B cell (primary cell): ENCODE data around the gene EXD2. TPM values are rescaled to one million over a fixed set of nuclear protein-coding genes. Genes with fewer than 3 reads are reported as not detected.

Experiments
- ATAC-seq: fragments of 200-7000 bp; cut with Tn5 transposase; one replicate; pipeline ENCODE4 v1.10.0; 2021; ENCODE audit warnings: low read depth, mild to moderate bottlenecking, moderate number of reproducible peaks, moderate library complexity
- CTCF ChIA-PET: fragments of 350-600 bp; sonication (Branson Sonifier 250); formaldehyde crosslinking; loops from one replicate; lab custom pipeline; 2021; ENCODE audit warnings: antibody characterized with exemption, inconsistent platforms; lab: Charles Lee
- POLR2A ChIA-PET: fragments of 350-600 bp; sonication (Branson Sonifier 250); formaldehyde crosslinking; loops from one replicate; lab custom pipeline; 2021; ENCODE audit warnings: antibody characterized with exemption; lab: Charles Lee
- DNase-seq: peaks from one replicate; pipeline ENCODE4 v3.0.0; 2013
- H2AFZ ChIP-seq: 2 replicates; pipeline ENCODE4 v1.6.1; 2012; ENCODE audit warnings: mild to moderate bottlenecking, low read depth, low read length; ENCODE audit not compliant: insufficient read depth, poor library complexity, severe bottlenecking
- H3K27ac ChIP-seq, 2 donors: 1 replicate in 1 of 2; 2 replicates in 1 of 2; pipeline ENCODE4 v1.5.1; 2012 to 2013; ENCODE audit warnings: low read length in 2 of 2, mild to moderate bottlenecking in 2 of 2, moderate library complexity in 1 of 2
- H3K27me3 ChIP-seq, 4 experiments: fragments of 200-600 bp in 1 of 4; sonication (generic) in 1 of 4; replicated peaks in 1 of 4; 1 replicate in 2 of 4; 2 replicates in 2 of 4; pipeline versions ENCODE4 v1.6.1 to v1.7.0; 2013 to 2016; ENCODE audit warnings: low read length in 3 of 4, mild to moderate bottlenecking in 2 of 4, mixed read lengths in 1 of 4, moderate library complexity in 1 of 4; ENCODE audit not compliant: insufficient read depth in 4 of 4, control insufficient read depth in 3 of 4; ENCODE audit errors: control extremely low read depth in 1 of 4
- H3K36me3 ChIP-seq, 2 experiments: replicated peaks in 1 of 2; 1 replicate in 1 of 2; 2 replicates in 1 of 2; pipeline versions ENCODE4 v1.6.1 to v1.7.1; 2013; ENCODE audit warnings: low read length in 1 of 2; ENCODE audit not compliant: insufficient read depth in 2 of 2, control insufficient read depth in 1 of 2; ENCODE audit errors: control extremely low read depth in 1 of 2, extremely low read depth in 1 of 2
- H3K4me1 ChIP-seq, 2 donors: fragments of 200-600 bp in 1 of 2; sonication (generic) in 1 of 2; 1 replicate in 1 of 2; 2 replicates in 1 of 2; pipeline versions ENCODE4 v1.5.1 to v1.6.1; 2013 to 2017; ENCODE audit warnings: low read length in 2 of 2; ENCODE audit not compliant: control insufficient read depth in 2 of 2, insufficient read depth in 2 of 2
- H3K4me2 ChIP-seq: replicated peaks from 2 replicates; pipeline ENCODE3; 2012; ENCODE audit warnings: mild to moderate bottlenecking, low read depth, low read length; ENCODE audit not compliant: poor library complexity, severe bottlenecking
- H3K4me3 ChIP-seq, 5 experiments: fragments of 200-600 bp in 1 of 5; sonication (generic) in 1 of 5; 1 replicate in 3 of 5; 2 replicates in 2 of 5; pipeline versions ENCODE4 v1.5.1 to v1.7.0; 2011 to 2016; ENCODE audit warnings: low read length in 4 of 5, mild to moderate bottlenecking in 4 of 5, low read depth in 2 of 5, control low read depth in 1 of 5, moderate library complexity in 1 of 5; ENCODE audit not compliant: insufficient read depth in 1 of 5; ENCODE audit errors: control extremely low read depth in 1 of 5, extremely low read depth in 1 of 5
- H3K79me2 ChIP-seq: fragments of 200-600 bp; sonication (generic); one replicate; pipeline ENCODE4 v1.6.0; 2016; ENCODE audit warnings: low read length; ENCODE audit not compliant: control insufficient read depth, insufficient read depth
- H3K9ac ChIP-seq: fragments of 200-600 bp; sonication (generic); 2 replicates; pipeline ENCODE4 v1.6.1; 2017; ENCODE audit warnings: mild to moderate bottlenecking, low read length, moderate library complexity
- H3K9me3 ChIP-seq, 3 donors: one replicate each; pipeline versions ENCODE4 v1.6.1 to v1.7.1; 2013; ENCODE audit warnings: low read length in 2 of 3; ENCODE audit not compliant: control insufficient read depth in 2 of 3, insufficient read depth in 1 of 3; ENCODE audit errors: control extremely low read depth in 1 of 3
- H4K20me1 ChIP-seq: 2 replicates; pipeline ENCODE4 v1.6.0; 2012; ENCODE audit warnings: mild to moderate bottlenecking, low read length; ENCODE audit not compliant: insufficient read depth, control insufficient read depth, poor library complexity, severe bottlenecking
- H3K27ac Mint-ChIP-seq: one replicate; pipeline ENCODE4 v1.8.0; 2021; ENCODE audit warnings: mixed read lengths
- H3K27me3 Mint-ChIP-seq: one replicate; pipeline ENCODE4 v1.8.0; 2021; ENCODE audit warnings: mixed read lengths
- H3K4me1 Mint-ChIP-seq: one replicate; pipeline ENCODE4 v1.8.0; 2021; ENCODE audit warnings: mixed read lengths
- H3K4me3 Mint-ChIP-seq: one replicate; pipeline ENCODE4 v1.8.0; 2021; ENCODE audit warnings: mixed read lengths
- H3K9me3 Mint-ChIP-seq: one replicate; pipeline ENCODE4 v1.8.0; 2022; ENCODE audit warnings: mixed read lengths; ENCODE audit not compliant: insufficient read depth
- CTCF ChIP-seq: fragments of 200-600 bp; IDR thresholded peaks from one replicate; pipeline ENCODE4 v1.8.0; 2022; ENCODE audit warnings: antibody characterized with exemption, mild to moderate bottlenecking
- EZH2 ChIP-seq: IDR thresholded peaks from 2 replicates; pipeline ENCODE4 v1.6.1; 2012; ENCODE audit warnings: borderline replicate concordance, low read depth, mild to moderate bottlenecking, moderate library complexity, low read length; ENCODE audit not compliant: insufficient read depth, poor library complexity, severe bottlenecking
- WGBS: methylation state at CpG from one replicate; pipeline ENCODE4 v1.1.5; 2013; ENCODE audit warnings: missing lambda C conversion rate; ENCODE audit not compliant: insufficient coverage; 5-methylcytosine and 5-hydroxymethylcytosine counted together
- intact Hi-C: fragments of 100-400 bp; cut with micrococcal nuclease; formaldehyde crosslinking; loops from one replicate; pipeline ENCODE4 v1.10.0; 2022
- polyA plus RNA-seq: library from polyadenylated mRNA; depleted of rRNA; stranded (reverse); fragments of >200 nt; gene quantifications from 2 replicates; pipeline ENCODE4 v1.2.3, GENCODE V29; 2012
- total RNA-seq, 2 donors: library from RNA; stranded (reverse); fragments of 120-200 nt in 1 of 2; gene quantifications; 1 replicate in 1 of 2; 2 replicates in 1 of 2; pipeline versions ENCODE4 v1.2.3 to v1.2.4, GENCODE V29; 2013 to 2022

The EXD2 gene
- total and polyA plus RNA-seq, 2 donors (not counting 1 experiment from before 2014, with no cell fraction given) = 3.6 to 10.0 TPM

- H3K4me1 ChIP-seq = no peaks in the 10 kb centered on the region
- ChIA-PET CTCF (interaction anchor here (1.2 to 1.5 kb wide), 2 partner anchors 10 to 11 kb away, joined by 5 to 6 read pairs; no protein-coding TSS in a partner anchor), POLR2A (no interaction called here)
- WGBS = 67% methylated on average over 3 of the region's 3 CpGs
- H3K36me3 ChIP-seq = no peaks in the 10 kb centered on the region
- no peak overlapping the region for H3K4me2 ChIP-seq
- H3K4me3 ChIP-seq = no peak overlapping the region
- TF ChIP-seq CTCF (no peak), EZH2 (no peak)
- H3K4me3 Mint-ChIP-seq = no peak overlapping the region
- H3K9ac ChIP-seq = no peak overlapping the region
- no peaks in the 10 kb centered on the region for H3K9me3 Mint-ChIP-seq
- no peak overlapping the region for H3K27ac Mint-ChIP-seq
- DNase-seq (no peak), ATAC-seq (no peak)
- no peaks in the 10 kb centered on the region for H3K9me3 ChIP-seq
- peaks cover 2% of the 10 kb centered on the region for H3K4me1 Mint-ChIP-seq
- no peak overlapping the region for H2AFZ ChIP-seq
- peaks cover 46% of the 10 kb centered on the region for H3K27me3 Mint-ChIP-seq
- H3K27me3 ChIP-seq = peaks cover 0 to 26% (median 2%) of the 10 kb centered on the region in 4 experiments
- H3K27ac ChIP-seq = no peak overlapping the region
- no peaks in the 10 kb centered on the region for H3K79me2 ChIP-seq
- H4K20me1 ChIP-seq = no peaks in the 10 kb centered on the region
- intact Hi-C loops = no loop called here
Observed at GRCh38 chr14:69252851-69253250, 61.6 kb downstream of the EXD2 start.

DNA sequence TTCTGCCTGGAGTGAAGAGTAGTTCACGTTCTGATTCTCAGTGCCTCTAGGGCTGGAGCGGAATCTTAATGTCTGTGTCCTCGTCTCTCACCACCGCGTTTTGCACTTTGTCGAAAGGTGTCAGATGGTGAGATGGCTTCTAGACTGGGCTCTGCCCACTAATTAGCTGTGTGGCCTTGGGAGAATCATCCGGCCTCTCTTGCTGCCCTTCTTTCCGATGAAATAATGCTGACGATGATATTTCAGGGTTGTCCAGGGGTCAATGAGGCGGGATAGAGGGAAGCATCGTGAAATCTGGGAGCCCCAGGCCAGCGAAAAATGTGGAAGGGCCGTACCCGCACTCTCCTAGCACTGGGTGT lies 67.8 kb downstream of the EXD2 start:
- DNase-seq (no peak), ATAC-seq (no peak)
- Histone ChIP-seq H3K4me3 (no peak overlapping the region), H3K9me3 (no peaks in the 10 kb centered on the region), H4K20me1 (no peaks in the 10 kb centered on the region), H3K36me3 (no peaks in the 10 kb centered on the region), H3K27me3 (peaks cover 0 to 69% (median 21%) of the 10 kb centered on the region in 4 experiments), H3K4me1 (peaks cover 12 to 24% of the 10 kb centered on the region in 2 donors), H2AFZ (no peak overlapping the region), H3K79me2 (no peaks in the 10 kb centered on the region), H3K27ac (no peak overlapping the region), H3K9ac (no peak overlapping the region), H3K4me2 (no peak overlapping the region)
- 26% methylated on average over 11 of the region's 14 CpGs for WGBS
- Mint-ChIP-seq H3K27me3 (peaks cover 63% of the 10 kb centered on the region), H3K9me3 (no peaks in the 10 kb centered on the region), H3K4me1 (peaks cover 14% of the 10 kb centered on the region), H3K4me3 (peak overlapping the region; percentile 26), H3K27ac (no peak overlapping the region)
- ChIA-PET POLR2A (no interaction called here), CTCF (interaction anchor here (1.6 kb wide), 1 partner anchor 201 kb away, joined by 9 read pairs; no protein-coding TSS in a partner anchor)
- TF ChIP-seq CTCF = no peak
- TF ChIP-seq EZH2 = no peak
- intact Hi-C loops = no loop called here
